SK-N-MC (cell line): ENCODE measurements around the gene ADK.

Experiments used
- DNase-seq: peaks from one replicate; pipeline ENCODE4 v3.0.0-alpha.2; 2011; ENCODE audit warnings: low read depth, low spot score
- H3K27ac ChIP-seq: fragments of 200-600 bp; sonication (generic); 2 replicates; pipeline ENCODE4 v1.5.1; 2016; ENCODE audit warnings: mixed run types
- H3K36me3 ChIP-seq: fragments of 200-600 bp; sonication (generic); 2 replicates; pipeline ENCODE4 v1.6.1; 2017; ENCODE audit warnings: antibody characterized with exemption, low read length, mixed read lengths; ENCODE audit not compliant: insufficient read depth
- H3K4me3 ChIP-seq: fragments of 200-600 bp; sonication (generic); 2 replicates; pipeline ENCODE4 v1.5.1; 2016
- H3K9ac ChIP-seq: fragments of 200-600 bp; sonication (generic); 2 replicates; pipeline ENCODE4 v1.8.0; 2017; ENCODE audit warnings: mixed run types, mixed read lengths; ENCODE audit not compliant: insufficient read length
- H3K9me3 ChIP-seq: fragments of 200-600 bp; sonication (generic); 2 replicates; pipeline ENCODE4 v1.6.1; 2017; ENCODE audit warnings: low read depth, mild to moderate bottlenecking, antibody characterized with exemption, low read length, moderate library complexity, mixed read lengths
- EZH2 ChIP-seq: fragments of 200-600 bp; sonication (generic); IDR thresholded peaks from one replicate; pipeline ENCODE4 v1.6.1; 2017; ENCODE audit warnings: antibody characterized with exemption
- FOXP2 ChIP-seq: optimal IDR thresholded peaks from 2 replicates; pipeline ENCODE3; 2011; ENCODE audit warnings: mild to moderate bottlenecking, moderate library complexity; ENCODE audit not compliant: insufficient read depth; ENCODE audit errors: extremely low read length, control extremely low read depth
- POLR2AphosphoS5 ChIP-seq: IDR thresholded peaks from 2 replicates; pipeline ENCODE4 v1.6.1; 2012; ENCODE audit warnings: mild to moderate bottlenecking, low read depth, low read length, borderline replicate concordance

ADK gene

GRCh38 chr10:74151879-74152722, 1.1 kb downstream of the ADK start:
- no peaks in the 10 kb centered on the region for H3K36me3 ChIP-seq
- peak overlapping the region; percentile 89 for H3K4me3 ChIP-seq
- H3K27ac ChIP-seq: no peak overlapping the region
- no peak for TF ChIP-seq EZH2
- TF ChIP-seq FOXP2: no peak
- TF ChIP-seq POLR2AphosphoS5: no peak
- no peaks in the 10 kb centered on the region for H3K9me3 ChIP-seq
- H3K9ac ChIP-seq: peak overlapping the region; percentile 65
- DNase-seq: no peak

GRCh38 chr10:74153123-74153522, 2.1 kb downstream of the ADK start:
- Histone ChIP-seq H3K9ac (no peak overlapping the region), H3K27ac (no peak overlapping the region), H3K4me3 (no peak overlapping the region), H3K9me3 (no peaks in the 10 kb centered on the region), H3K36me3 (no peaks in the 10 kb centered on the region)
- TF ChIP-seq FOXP2 (no peak), POLR2AphosphoS5 (no peak), EZH2 (no peak)
- DNase-seq: no peak

- no peak for TF ChIP-seq FOXP2
- TF ChIP-seq EZH2: no peak
- no peak for TF ChIP-seq POLR2AphosphoS5
- Histone ChIP-seq H3K9ac (no peak overlapping the region), H3K27ac (no peak overlapping the region), H3K36me3 (no peaks in the 10 kb centered on the region), H3K4me3 (no peak overlapping the region), H3K9me3 (no peaks in the 10 kb centered on the region)
- no peak for DNase-seq
Observed at GRCh38 chr10:74153676-74154075, 2.7 kb downstream of the ADK start.

GRCh38 chr10:74156919-74157289, 5.9 kb downstream of the ADK start:
- Histone ChIP-seq H3K27ac (no peak overlapping the region), H3K36me3 (no peaks in the 10 kb centered on the region), H3K9me3 (no peaks in the 10 kb centered on the region), H3K9ac (no peak overlapping the region), H3K4me3 (no peak overlapping the region)
- no peak for DNase-seq
- no peak for TF ChIP-seq POLR2AphosphoS5
- no peak for TF ChIP-seq EZH2

GRCh38 chr10:74160013-74160412, 9.0 kb downstream of the ADK start:
- H3K27ac ChIP-seq: no peak overlapping the region
- DNase-seq: no peak
- H3K4me3 ChIP-seq: no peak overlapping the region
- TF ChIP-seq EZH2 (no peak), POLR2AphosphoS5 (no peak), FOXP2 (no peak)
- no peaks in the 10 kb centered on the region for H3K9me3 ChIP-seq
- no peaks in the 10 kb centered on the region for H3K36me3 ChIP-seq
- H3K9ac ChIP-seq: no peak overlapping the region

- Histone ChIP-seq H3K27ac (no peak overlapping the region), H3K4me3 (no peak overlapping the region), H3K9me3 (no peaks in the 10 kb centered on the region), H3K36me3 (no peaks in the 10 kb centered on the region), H3K9ac (no peak overlapping the region)
- no peak for DNase-seq
- no peak for TF ChIP-seq FOXP2
- TF ChIP-seq EZH2: no peak
- TF ChIP-seq POLR2AphosphoS5: no peak
Observed at GRCh38 chr10:74163319-74164068, 12.5 kb downstream of the ADK start.

- TF ChIP-seq POLR2AphosphoS5: no peak
- no peak for TF ChIP-seq EZH2
- TF ChIP-seq FOXP2: no peak
- no peak for DNase-seq
- Histone ChIP-seq H3K9ac (no peak overlapping the region), H3K9me3 (no peaks in the 10 kb centered on the region), H3K36me3 (no peaks in the 10 kb centered on the region), H3K4me3 (no peak overlapping the region), H3K27ac (no peak overlapping the region)
Observed at GRCh38 chr10:74164716-74165529, 13.9 kb downstream of the ADK start.

GRCh38 chr10:74165530-74165901, 14.5 kb downstream of the ADK start:
- DNase-seq: no peak
- Histone ChIP-seq H3K27ac (no peak overlapping the region), H3K9ac (no peak overlapping the region), H3K9me3 (no peaks in the 10 kb centered on the region), H3K36me3 (no peaks in the 10 kb centered on the region), H3K4me3 (no peak overlapping the region)
- no peak for TF ChIP-seq POLR2AphosphoS5
- TF ChIP-seq EZH2: no peak
- no peak for TF ChIP-seq FOXP2
